ENCODE results near the gene RNF114.

The RNF114 gene

DNA sequence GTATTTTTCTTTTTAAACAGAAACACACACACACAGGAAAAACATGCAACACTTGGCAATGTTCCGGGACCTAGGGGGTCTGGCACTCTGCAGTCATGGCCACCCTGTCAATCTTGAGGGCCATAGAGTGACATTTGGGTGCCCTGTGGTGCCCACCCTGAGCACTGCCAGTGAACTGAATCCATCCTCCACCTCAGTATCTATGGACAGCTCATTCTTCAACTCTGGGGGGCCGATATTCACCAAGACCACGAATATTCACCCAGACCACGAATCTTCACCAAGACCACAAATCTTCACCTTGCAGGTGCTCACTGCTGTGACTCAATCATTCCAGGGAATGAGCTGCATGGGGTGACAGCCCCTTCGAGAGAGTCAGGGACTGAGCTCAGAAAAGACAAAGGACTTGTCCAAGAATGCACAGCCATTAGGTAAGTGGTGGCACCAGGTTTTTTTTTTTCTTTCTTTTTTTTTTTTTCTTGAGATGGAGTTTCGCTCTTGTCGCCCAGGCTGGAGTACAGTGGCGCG, 65.7 kb downstream of the RNF114 start:
- TF ChIP-seq, protein P1, sequence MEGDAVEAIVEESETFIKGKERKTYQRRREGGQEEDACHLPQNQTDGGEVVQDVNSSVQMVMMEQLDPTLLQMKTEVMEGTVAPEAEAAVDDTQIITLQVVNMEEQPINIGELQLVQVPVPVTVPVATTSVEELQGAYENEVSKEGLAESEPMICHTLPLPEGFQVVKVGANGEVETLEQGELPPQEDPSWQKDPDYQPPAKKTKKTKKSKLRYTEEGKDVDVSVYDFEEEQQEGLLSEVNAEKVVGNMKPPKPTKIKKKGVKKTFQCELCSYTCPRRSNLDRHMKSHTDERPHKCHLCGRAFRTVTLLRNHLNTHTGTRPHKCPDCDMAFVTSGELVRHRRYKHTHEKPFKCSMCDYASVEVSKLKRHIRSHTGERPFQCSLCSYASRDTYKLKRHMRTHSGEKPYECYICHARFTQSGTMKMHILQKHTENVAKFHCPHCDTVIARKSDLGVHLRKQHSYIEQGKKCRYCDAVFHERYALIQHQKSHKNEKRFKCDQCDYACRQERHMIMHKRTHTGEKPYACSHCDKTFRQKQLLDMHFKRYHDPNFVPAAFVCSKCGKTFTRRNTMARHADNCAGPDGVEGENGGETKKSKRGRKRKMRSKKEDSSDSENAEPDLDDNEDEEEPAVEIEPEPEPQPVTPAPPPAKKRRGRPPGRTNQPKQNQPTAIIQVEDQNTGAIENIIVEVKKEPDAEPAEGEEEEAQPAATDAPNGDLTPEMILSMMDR (IDR thresholded peaks at IDR 0.05; ENCODE audit: low read depth, low read length, poor library complexity, severe bottlenecking) = no peak
- TF ChIP-seq EZH2phosphoT487 (IDR thresholded peaks at IDR 0.05; ENCODE audit: borderline replicate concordance, low read length) = no peak
- Histone ChIP-seq H3K36me3 (ENCODE audit: control insufficient read depth, low read length) (no peaks in the 10 kb centered on the region), H4K20me1 (ENCODE audit: control insufficient read depth, insufficient read depth, low read depth, low read length) (no peaks in the 10 kb centered on the region), H3K9me2 (replicated peaks; ENCODE audit: control insufficient read depth, low read length) (no peaks in the 10 kb centered on the region), H3K4me2 (ENCODE audit: low read length) (no peak overlapping the region), H3K4me1 (ENCODE audit: control insufficient read depth, low read length) (peaks cover 20% of the 10 kb centered on the region), H3K27ac (ENCODE audit: low read depth, low read length) (no peak overlapping the region), H3K4me3 (ENCODE audit: low read length) (no peak overlapping the region), H3F3A (ENCODE audit: control insufficient read depth, insufficient read depth) (no peaks in the 10 kb centered on the region; the same call in 1 of the 2 replicates), H3K27me3 (ENCODE audit: control insufficient read depth, low read length) (peaks cover 5% of the 10 kb centered on the region; the same call in 1 of the 2 replicates), H3K79me2 (ENCODE audit: control insufficient read depth, low read length) (no peaks in the 10 kb centered on the region), H3K9me3 (ENCODE audit: control insufficient read depth, insufficient read depth, low read length) (no peaks in the 10 kb centered on the region)

DNA sequence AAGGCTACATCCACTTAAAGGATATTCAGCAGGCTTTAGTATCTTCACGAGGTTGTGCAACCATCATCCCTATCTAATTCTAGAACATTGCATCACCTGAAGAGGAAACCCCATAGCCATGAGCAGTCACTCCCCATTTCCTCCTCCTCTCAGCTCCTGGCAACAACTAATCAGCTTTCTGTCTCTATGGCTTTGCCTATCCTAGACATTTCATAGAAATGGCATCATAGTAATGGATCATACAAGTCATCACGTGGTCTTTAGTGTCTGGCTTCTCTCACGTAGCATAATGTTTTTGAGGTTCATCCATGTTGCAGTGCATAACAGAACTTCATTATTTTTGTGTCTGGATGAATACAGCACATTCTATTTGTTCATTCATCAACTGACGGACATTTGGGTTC, 67.1 kb downstream of the RNF114 start:
- H3K4me2 ChIP-seq (ENCODE audit: low read length) = no peak overlapping the region
- H3K9me2 ChIP-seq (replicated peaks; ENCODE audit: control insufficient read depth, low read length) = no peaks in the 10 kb centered on the region
- peaks cover 23% of the 10 kb centered on the region for H3K4me1 ChIP-seq (ENCODE audit: control insufficient read depth, low read length)
- H3F3A ChIP-seq (ENCODE audit: control insufficient read depth, insufficient read depth) = peaks cover 2% of the 10 kb centered on the region; the same call in 1 of the 2 replicates
- no peak overlapping the region for H3K4me3 ChIP-seq (ENCODE audit: low read length)
- H3K36me3 ChIP-seq (ENCODE audit: control insufficient read depth, low read length) = no peaks in the 10 kb centered on the region
- H3K27me3 ChIP-seq (ENCODE audit: control insufficient read depth, low read length) = peaks cover 5% of the 10 kb centered on the region; the same call in 1 of the 2 replicates
- H4K20me1 ChIP-seq (ENCODE audit: control insufficient read depth, insufficient read depth, low read depth, low read length) = no peaks in the 10 kb centered on the region
- H3K9me3 ChIP-seq (ENCODE audit: control insufficient read depth, insufficient read depth, low read length) = no peaks in the 10 kb centered on the region
- no peaks in the 10 kb centered on the region for H3K79me2 ChIP-seq (ENCODE audit: control insufficient read depth, low read length)
- no peak overlapping the region for H3K27ac ChIP-seq (ENCODE audit: low read depth, low read length)
- TF ChIP-seq, protein P1 (IDR thresholded peaks at IDR 0.05; ENCODE audit: low read depth, low read length, poor library complexity, severe bottlenecking) = no peak
- TF ChIP-seq EZH2phosphoT487 (IDR thresholded peaks at IDR 0.05; ENCODE audit: borderline replicate concordance, low read length) = no peak

Measured in DOHH2 (cell line).